ENCODE measurements around the gene HK2.

GRCh38 chr2:74856599-74856998 is 22.7 kb downstream of the HK2 start:
- TF ChIP-seq POLR2AphosphoS5 (IDR thresholded peaks at IDR 0.05; ENCODE audit: low read depth, low read length) = no peak
- TF ChIP-seq TAF1 (IDR thresholded peaks at IDR 0.05; ENCODE audit: borderline replicate concordance, insufficient read depth, low read length) = no peak
- no peak for TF ChIP-seq SIN3A (IDR thresholded peaks at IDR 0.05; ENCODE audit: borderline replicate concordance, insufficient read depth, low read length)
- TF ChIP-seq FOXP2 (optimal IDR thresholded peaks at IDR 0.05; ENCODE audit: borderline replicate concordance, extremely low read depth, extremely low read length, insufficient read depth) = no peak
- TF ChIP-seq, protein P1, sequence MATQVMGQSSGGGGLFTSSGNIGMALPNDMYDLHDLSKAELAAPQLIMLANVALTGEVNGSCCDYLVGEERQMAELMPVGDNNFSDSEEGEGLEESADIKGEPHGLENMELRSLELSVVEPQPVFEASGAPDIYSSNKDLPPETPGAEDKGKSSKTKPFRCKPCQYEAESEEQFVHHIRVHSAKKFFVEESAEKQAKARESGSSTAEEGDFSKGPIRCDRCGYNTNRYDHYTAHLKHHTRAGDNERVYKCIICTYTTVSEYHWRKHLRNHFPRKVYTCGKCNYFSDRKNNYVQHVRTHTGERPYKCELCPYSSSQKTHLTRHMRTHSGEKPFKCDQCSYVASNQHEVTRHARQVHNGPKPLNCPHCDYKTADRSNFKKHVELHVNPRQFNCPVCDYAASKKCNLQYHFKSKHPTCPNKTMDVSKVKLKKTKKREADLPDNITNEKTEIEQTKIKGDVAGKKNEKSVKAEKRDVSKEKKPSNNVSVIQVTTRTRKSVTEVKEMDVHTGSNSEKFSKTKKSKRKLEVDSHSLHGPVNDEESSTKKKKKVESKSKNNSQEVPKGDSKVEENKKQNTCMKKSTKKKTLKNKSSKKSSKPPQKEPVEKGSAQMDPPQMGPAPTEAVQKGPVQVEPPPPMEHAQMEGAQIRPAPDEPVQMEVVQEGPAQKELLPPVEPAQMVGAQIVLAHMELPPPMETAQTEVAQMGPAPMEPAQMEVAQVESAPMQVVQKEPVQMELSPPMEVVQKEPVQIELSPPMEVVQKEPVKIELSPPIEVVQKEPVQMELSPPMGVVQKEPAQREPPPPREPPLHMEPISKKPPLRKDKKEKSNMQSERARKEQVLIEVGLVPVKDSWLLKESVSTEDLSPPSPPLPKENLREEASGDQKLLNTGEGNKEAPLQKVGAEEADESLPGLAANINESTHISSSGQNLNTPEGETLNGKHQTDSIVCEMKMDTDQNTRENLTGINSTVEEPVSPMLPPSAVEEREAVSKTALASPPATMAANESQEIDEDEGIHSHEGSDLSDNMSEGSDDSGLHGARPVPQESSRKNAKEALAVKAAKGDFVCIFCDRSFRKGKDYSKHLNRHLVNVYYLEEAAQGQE (IDR thresholded peaks at IDR 0.05; ENCODE audit: insufficient read depth in 1 of 2, low read depth in 2 of 2, low read length in 2 of 2) = no peak
